GM18502 (cell line): Measurements from ENCODE around the gene FAM171A1.

Experiments used
- ATAC-seq: cut with Tn5 transposase; IDR thresholded peaks from one replicate; pipeline ENCODE4 v1.9.1; 2021; ENCODE audit warnings: mild to moderate bottlenecking; ENCODE audit not compliant: unreplicated experiment, poor library complexity

FAM171A1 gene

GRCh38 chr10:15183689-15184481 lies 187.2 kb downstream of the FAM171A1 start:
- ATAC-seq = no peak

DNA sequence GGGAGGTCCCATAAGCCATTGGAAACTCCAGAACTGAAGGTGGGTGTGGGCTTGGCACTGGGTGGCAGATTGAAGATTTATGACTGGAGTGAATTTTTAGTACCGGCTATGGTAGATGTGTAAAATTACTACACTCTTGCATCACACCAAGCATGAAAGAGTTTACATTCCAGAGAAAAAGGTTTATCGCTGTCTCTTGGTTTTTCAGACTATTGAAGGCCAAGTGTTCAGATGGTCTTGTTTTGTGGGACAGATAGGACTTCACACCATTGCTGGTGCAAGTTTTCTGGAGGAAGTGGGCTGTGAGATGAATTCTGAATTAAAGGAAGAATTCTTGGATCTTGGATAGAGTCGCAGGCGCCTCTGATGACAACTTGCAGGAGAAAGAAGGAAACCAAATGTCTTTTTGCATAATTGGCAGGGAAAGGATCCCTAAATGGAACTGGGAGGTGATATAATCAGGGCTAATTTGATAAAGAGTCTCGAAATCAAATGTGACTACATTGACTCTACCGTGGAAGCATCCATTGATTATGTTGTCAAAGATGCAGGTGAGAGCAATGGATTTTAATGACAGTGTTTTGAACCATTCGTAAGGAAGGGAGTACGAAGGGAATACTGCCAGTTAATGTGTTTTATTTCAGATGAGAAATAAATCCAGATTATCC lies 188.4 kb downstream of the FAM171A1 start:
- ATAC-seq = no peak

GRCh38 chr10:15181576-15182156 lies 189.4 kb downstream of the FAM171A1 start:
- ATAC-seq = no peak

DNA sequence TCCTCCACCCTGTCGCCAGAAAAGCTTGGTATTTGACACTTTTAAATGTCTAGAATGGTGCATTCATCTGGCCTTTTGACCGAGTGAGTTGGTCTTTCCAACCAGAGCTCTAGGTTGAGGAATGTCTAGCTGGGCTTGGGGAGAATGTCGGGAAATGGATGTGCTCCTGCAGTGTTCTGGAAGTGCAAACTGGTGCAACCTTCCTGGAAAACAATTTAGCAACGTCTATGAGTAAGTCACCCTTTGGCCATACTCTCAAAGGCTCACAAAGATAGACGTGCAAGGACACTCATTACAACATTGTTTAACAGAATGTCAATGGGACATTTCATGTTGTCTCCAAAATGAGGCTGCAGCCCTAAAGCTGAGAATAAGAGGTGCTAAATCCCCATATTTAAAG lies 190.4 kb downstream of the FAM171A1 start:
- ATAC-seq = no peak

DNA sequence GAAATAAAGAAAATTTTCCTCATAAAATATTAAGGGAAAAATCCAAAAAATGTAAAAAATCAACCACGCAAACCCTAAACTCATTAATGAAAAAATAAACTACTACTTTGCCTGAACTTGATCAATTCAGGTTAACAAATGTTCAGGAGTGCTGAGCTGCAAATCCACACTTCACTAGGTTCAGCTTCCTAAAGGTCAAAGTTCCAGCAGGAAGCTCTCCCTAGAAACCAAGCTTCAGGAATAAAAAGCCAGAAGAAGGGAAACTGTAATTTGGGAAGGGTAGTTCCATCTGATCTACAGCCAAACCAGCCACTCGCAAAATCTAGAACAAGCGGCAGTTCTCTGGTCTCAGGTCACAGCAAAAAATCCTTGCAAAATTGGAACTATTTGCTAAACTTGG lies 194.8 kb downstream of the FAM171A1 start:
- no peak for ATAC-seq

- no peak for ATAC-seq
These were observed 195.5 kb downstream of the FAM171A1 start for GRCh38 chr10:15175587-15175986.

GRCh38 chr10:15172306-15172840 lies 198.7 kb downstream of the FAM171A1 start:
- no peak for ATAC-seq

- ATAC-seq = no peak
These were observed 201.3 kb downstream of the FAM171A1 start for GRCh38 chr10:15169555-15170401.

DNA sequence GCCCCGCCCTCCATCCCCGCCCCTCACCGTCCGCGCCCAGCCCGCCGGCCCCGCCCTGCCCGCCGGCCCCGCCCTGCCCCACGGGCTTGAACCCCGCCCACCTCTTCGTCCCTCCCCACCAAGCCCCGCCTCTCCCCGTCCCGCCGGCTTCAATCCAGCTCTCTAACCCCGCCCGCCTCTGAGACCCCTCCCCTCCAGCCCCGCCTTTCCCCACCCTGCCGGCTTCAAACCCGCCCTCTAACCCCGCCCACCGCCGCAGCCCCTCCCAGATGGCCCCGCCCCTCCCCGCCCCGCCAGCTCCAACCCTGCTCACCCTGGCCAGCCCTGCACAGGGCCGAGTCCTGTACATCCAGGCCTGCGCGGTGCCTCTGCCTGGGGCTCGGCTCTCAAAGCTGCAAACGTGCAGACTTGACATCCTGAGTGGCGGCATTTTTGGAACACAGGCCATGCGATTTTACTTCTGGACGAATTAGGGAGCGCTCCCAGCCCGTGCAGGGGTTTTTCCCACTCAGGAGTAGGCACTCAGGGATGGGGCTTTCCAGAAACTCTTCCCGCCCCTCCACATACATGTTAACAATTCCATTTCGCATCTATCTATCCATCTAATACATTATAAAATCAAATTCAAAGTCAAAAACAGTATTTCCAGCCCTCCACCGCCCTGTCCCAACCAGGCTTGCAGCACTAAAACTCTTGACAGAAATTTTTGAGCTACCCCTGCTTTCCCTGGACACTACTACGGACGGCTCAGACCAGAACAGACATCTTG lies 202.1 kb downstream of the FAM171A1 start:
- ATAC-seq = peak; percentile 48

- ATAC-seq = peak; percentile 83
These were observed 202.8 kb downstream of the FAM171A1 start, which contains the start of gene NMT2 for GRCh38 chr10:15168291-15168785. Gene NMT2, minus strand, starts transcription at chr10:15168693. Its CDS starts 81 bp downstream, at chr10:15168612.

- peak; percentile 41 for ATAC-seq
These were observed 203.4 kb downstream of the FAM171A1 start for GRCh38 chr10:15167411-15168290.

- no peak for ATAC-seq
These were observed 204.8 kb downstream of the FAM171A1 start for GRCh38 chr10:15166325-15166724.

DNA sequence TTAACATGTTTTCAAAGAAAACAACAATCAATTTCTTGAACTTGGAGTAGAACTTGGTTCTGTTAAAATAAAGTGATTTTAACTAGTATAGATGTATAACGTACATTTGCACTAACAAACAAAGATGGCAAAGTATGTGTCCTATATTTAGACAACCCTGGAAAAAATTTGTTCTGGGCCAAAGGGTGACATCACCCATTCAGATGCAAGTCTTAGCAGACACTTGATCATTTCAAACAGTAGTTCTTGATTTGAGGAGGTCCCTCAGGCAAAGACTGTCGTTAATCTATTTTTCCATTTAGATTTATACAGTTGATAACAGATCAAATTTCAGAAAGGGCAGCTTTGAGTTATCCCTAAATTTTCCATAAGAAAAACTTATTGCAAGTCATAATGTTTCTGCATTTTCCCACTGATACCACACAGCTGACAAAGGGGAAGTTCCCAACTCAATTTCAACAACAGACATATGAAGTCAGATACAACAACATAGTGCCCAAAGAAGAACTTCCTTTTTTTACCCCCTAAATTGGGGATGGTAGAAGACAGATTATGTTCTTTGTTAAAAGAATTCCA lies 207.7 kb downstream of the FAM171A1 start:
- no peak for ATAC-seq
